HL-60/S4 treated with retinoic acid at 250 ng/mL for 4 days and 3 days (cell line): Measurements from ENCODE around the gene RC3H1.

Experiments
- in situ Hi-C: fragments of 300-500 bp; cut with MboI; formaldehyde crosslinking; loops from 2 replicates; pipeline ENCODE4 v1.7.0; 2022; ENCODE audit warnings: low sequenced_read_pairs

RC3H1 gene

DNA sequence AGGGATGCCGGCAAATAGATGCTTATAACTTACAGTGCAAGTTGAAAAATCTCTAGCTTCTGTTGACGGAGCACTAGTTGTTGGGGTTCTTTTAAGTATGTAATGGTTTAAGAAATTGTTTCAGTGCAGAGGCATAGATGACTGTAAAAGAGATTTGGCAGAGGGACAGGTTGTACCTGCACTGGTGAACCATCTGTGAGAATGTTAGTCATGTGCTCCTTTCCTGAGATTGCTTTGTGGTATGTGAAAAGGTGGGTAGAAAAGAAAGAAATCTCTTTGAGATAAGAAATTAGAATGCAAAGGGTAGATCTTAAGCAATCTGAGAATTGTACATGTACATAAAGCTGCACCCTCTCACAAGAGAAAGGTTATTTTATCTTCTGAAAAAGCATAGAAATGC lies 134.5 kb downstream of the RC3H1 start:
- in situ Hi-C loops = no loop called here

DNA sequence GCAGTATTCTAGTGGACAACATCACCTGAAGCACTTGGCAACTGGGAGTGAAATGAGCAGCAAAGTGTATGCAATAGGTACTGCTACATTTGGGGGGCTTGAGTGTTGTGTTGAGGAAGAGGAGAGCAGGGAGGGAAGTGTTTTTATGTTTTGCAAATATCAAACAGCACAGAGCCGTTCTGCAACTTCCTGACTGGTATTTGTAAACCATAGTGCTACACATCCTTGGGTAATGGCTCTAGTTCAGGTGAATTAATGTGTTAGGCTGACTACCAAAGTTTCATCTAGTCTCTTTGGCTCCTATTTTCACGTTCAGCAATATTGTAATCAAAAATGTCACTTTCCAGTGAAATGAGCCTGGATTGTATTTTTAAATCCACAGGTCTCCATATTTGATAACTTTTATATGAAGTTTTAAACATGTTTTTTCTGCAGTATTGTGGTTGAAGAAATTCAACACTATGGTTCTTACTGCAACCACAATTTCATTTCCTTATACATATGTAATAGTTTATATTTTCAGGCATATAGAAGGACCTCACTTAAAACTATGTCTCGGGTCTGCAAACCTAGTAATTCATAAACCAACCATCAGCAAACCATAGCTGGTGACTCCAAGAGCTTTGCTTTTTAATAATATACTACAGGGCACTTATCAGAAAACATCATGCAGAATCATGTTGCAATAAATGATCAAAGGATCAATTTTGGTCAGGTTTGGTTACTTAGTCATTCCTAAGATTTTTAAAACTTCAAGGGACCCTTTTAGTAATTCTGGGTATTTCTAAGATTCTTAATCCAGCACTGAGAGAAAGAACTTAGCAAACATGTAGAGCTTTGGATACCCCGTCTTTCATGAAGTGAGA lies 135.2 kb downstream of the RC3H1 start:
- in situ Hi-C loops = no loop called here

DNA sequence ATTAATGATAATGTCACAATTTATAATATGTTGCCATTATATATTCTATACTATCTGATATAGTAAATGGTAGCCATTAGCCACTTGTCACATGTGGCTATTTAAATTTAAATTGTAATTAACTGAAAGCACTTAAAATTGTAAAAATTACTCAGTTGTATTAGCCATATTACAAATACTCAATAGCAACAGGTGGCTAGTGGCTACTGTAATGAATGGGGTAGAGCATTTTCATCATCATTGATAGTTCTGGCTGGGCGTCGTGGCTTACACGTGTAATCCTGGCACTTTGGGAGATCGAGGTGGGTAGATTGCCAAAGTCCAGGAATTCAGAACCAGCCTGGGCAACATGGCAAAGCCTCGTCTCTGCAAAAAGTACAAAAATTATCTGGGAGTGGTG lies 137.5 kb downstream of the RC3H1 start:
- in situ Hi-C loops = no loop called here
